RWPE2 (cell line): ENCODE data around the gene NKAP.
A peak's percentile ranks its signal among the peaks of the same experiment; 100 is the strongest.

ENCODE experiments used
- ATAC-seq: fragments of 200-7000 bp; cut with Tn5 transposase; 3 replicates; pipeline ENCODE4 v1.9.1; 2021; ENCODE audit warnings: low read depth
- DNase-seq: peaks from one replicate; pipeline ENCODE4 v3.0.0-alpha.2; 2020; ENCODE audit warnings: low spot score
- H3K27ac ChIP-seq: fragments of 450-650 bp; 2 replicates; pipeline ENCODE4 v1.5.1; 2017; ENCODE audit warnings: mild to moderate bottlenecking; ENCODE audit not compliant: poor library complexity, severe bottlenecking
- H3K27me3 ChIP-seq: fragments of 250-450 bp; sonication (Bioruptor Pico); 2 replicates; pipeline ENCODE4 v1.5.1; 2021; ENCODE audit warnings: mild to moderate bottlenecking, moderate library complexity; ENCODE audit not compliant: insufficient read depth, poor library complexity, severe bottlenecking
- H3K36me3 ChIP-seq: fragments of 250-450 bp; sonication (Bioruptor Pico); 2 replicates; pipeline ENCODE4 v1.5.1; 2020; ENCODE audit warnings: low read depth, mild to moderate bottlenecking, moderate library complexity
- H3K4me1 ChIP-seq: fragments of 250-450 bp; sonication (Bioruptor Pico); 2 replicates; pipeline ENCODE4 v1.5.1; 2021; ENCODE audit warnings: mild to moderate bottlenecking, moderate library complexity; ENCODE audit not compliant: insufficient read depth, poor library complexity, severe bottlenecking
- H3K4me3 ChIP-seq: fragments of 250-450 bp; sonication (Bioruptor Pico); 2 replicates; pipeline ENCODE4 v1.5.1; 2021; ENCODE audit warnings: mild to moderate bottlenecking, moderate library complexity; ENCODE audit not compliant: severe bottlenecking
- H3K9me3 ChIP-seq: fragments of 250-450 bp; sonication (Bioruptor Pico); 2 replicates; pipeline ENCODE4 v1.5.1; 2021; ENCODE audit warnings: mild to moderate bottlenecking, moderate library complexity; ENCODE audit not compliant: severe bottlenecking
- CTCF ChIP-seq: fragments of 450-650 bp; IDR thresholded peaks from one replicate; pipeline ENCODE4 v1.5.1; 2017; ENCODE audit warnings: mild to moderate bottlenecking, moderate library complexity; ENCODE audit not compliant: poor library complexity, severe bottlenecking

The NKAP gene

GRCh38 chrX:119948381-119948780, 4.8 kb upstream of the NKAP start:
- Histone ChIP-seq H3K4me1 (no peaks in the 10 kb centered on the region), H3K36me3 (no peaks in the 10 kb centered on the region), H3K27me3 (no peaks in the 10 kb centered on the region), H3K4me3 (no peak overlapping the region), H3K9me3 (no peaks in the 10 kb centered on the region), H3K27ac (no peak overlapping the region)
- no peak for TF ChIP-seq CTCF
- DNase-seq, result no peak
- no peak for ATAC-seq

- DNase-seq (no peak), ATAC-seq (no peak)
- Histone ChIP-seq H3K36me3 (no peaks in the 10 kb centered on the region), H3K9me3 (no peaks in the 10 kb centered on the region), H3K27me3 (no peaks in the 10 kb centered on the region), H3K27ac (no peak overlapping the region), H3K4me1 (no peaks in the 10 kb centered on the region), H3K4me3 (no peak overlapping the region)
- no peak for TF ChIP-seq CTCF
These were observed 1.9 kb upstream of the NKAP start for GRCh38 chrX:119945481-119945880.

GRCh38 chrX:119942831-119943184, 743 bp downstream of the NKAP start:
- ATAC-seq (peak; percentile 23; the same call in 2 of the 3 replicates), DNase-seq (no peak)
- Histone ChIP-seq H3K27me3 (no peaks in the 10 kb centered on the region), H3K36me3 (no peaks in the 10 kb centered on the region), H3K4me1 (no peaks in the 10 kb centered on the region), H3K9me3 (no peaks in the 10 kb centered on the region), H3K4me3 (peak overlapping the region; percentile 84), H3K27ac (peak overlapping the region; percentile 74)
- no peak for TF ChIP-seq CTCF

GRCh38 chrX:119942173-119942819, 1.3 kb downstream of the NKAP start:
- no peaks in the 10 kb centered on the region for H3K9me3 ChIP-seq
- peak overlapping the region; percentile 74 for H3K27ac ChIP-seq
- peak overlapping the region; percentile 84 for H3K4me3 ChIP-seq
- no peak for TF ChIP-seq CTCF
- no peaks in the 10 kb centered on the region for H3K36me3 ChIP-seq
- DNase-seq (no peak), ATAC-seq (no peak)
- H3K27me3 ChIP-seq, result no peaks in the 10 kb centered on the region
- no peaks in the 10 kb centered on the region for H3K4me1 ChIP-seq

GRCh38 chrX:119941336-119941735, 2.2 kb downstream of the NKAP start:
- no peak overlapping the region for H3K4me3 ChIP-seq
- no peak for DNase-seq
- no peak for TF ChIP-seq CTCF
- ATAC-seq, result no peak
- H3K27ac ChIP-seq, result no peak overlapping the region
- no peaks in the 10 kb centered on the region for H3K9me3 ChIP-seq
- H3K27me3 ChIP-seq, result no peaks in the 10 kb centered on the region
- no peaks in the 10 kb centered on the region for H3K4me1 ChIP-seq
- peaks cover 8% of the 10 kb centered on the region for H3K36me3 ChIP-seq
